Measurements from ENCODE around the gene RNF4. TPM values are rescaled to one million over a fixed set of nuclear protein-coding genes. Genes with fewer than 3 reads are reported as not detected.

RNF4 gene
- total and polyA plus RNA-seq, 4 donors: 14.8 to 54.7 (median 41.1) TPM

GRCh38 chr4:2432004-2432403 lies 36.9 kb upstream of the RNF4 start:
- ATAC-seq (ENCODE audit: insufficient read depth, low FRiP score) (no peak), DNase-seq (no peak)
- Histone ChIP-seq H3K27ac (ENCODE audit: low read depth in 1 of 2, low read length in 1 of 2) (no peak overlapping the region), H3K4me3 (no peak overlapping the region), H3K4me1 (ENCODE audit: control insufficient read depth in 5 of 5, insufficient read depth in 5 of 5, low read length in 5 of 5) (no peaks in the 10 kb centered on the region), H3K36me3 (ENCODE audit: control insufficient read depth in 4 of 4, insufficient read depth in 4 of 4, low read length in 4 of 4) (no peaks in the 10 kb centered on the region), H3K9ac (ENCODE audit: insufficient read depth in 1 of 2, low read length in 2 of 2) (no peak overlapping the region), H3K9me3 (ENCODE audit: control insufficient read depth in 4 of 4, insufficient read depth in 3 of 4, low read length in 3 of 4) (peaks cover 0 to 2% (median 0%) of the 10 kb centered on the region in 4 donors), H3K27me3 (ENCODE audit: control insufficient read depth in 3 of 3, insufficient read depth in 3 of 3, low read length in 2 of 3) (no peaks in the 10 kb centered on the region)
- no peak for TF ChIP-seq CTCF (IDR thresholded peaks at IDR 0.05; ENCODE audit: control extremely low read depth, extremely low read depth)

- Histone ChIP-seq H3K36me3 (ENCODE audit: control insufficient read depth in 4 of 4, insufficient read depth in 4 of 4, low read length in 4 of 4) (no peaks in the 10 kb centered on the region), H3K4me1 (ENCODE audit: control insufficient read depth in 5 of 5, insufficient read depth in 5 of 5, low read length in 5 of 5) (no peaks in the 10 kb centered on the region), H3K4me3 (no peak overlapping the region), H3K9me3 (ENCODE audit: control insufficient read depth in 4 of 4, insufficient read depth in 3 of 4, low read length in 3 of 4) (peaks cover 0 to 2% (median 0%) of the 10 kb centered on the region in 4 donors), H3K9ac (ENCODE audit: insufficient read depth in 1 of 2, low read length in 2 of 2) (no peak overlapping the region), H3K27me3 (ENCODE audit: control insufficient read depth in 3 of 3, insufficient read depth in 3 of 3, low read length in 2 of 3) (no peaks in the 10 kb centered on the region), H3K27ac (ENCODE audit: low read depth in 1 of 2, low read length in 1 of 2) (no peak overlapping the region)
- ATAC-seq (ENCODE audit: insufficient read depth, low FRiP score): no peak
- TF ChIP-seq CTCF (IDR thresholded peaks at IDR 0.05; ENCODE audit: control extremely low read depth, extremely low read depth): no peak
- WGBS, 2 donors: 65 to 74% methylated on average over 20 of the region's 20 CpGs
- no peak for DNase-seq
Measured at GRCh38 chr4:2432991-2433530, 35.8 kb upstream of the RNF4 start.

- H3K27ac ChIP-seq (ENCODE audit: low read depth in 1 of 2, low read length in 1 of 2): no peak overlapping the region
- peaks cover 0 to 2% (median 0%) of the 10 kb centered on the region in 4 donors for H3K9me3 ChIP-seq (ENCODE audit: control insufficient read depth in 4 of 4, insufficient read depth in 3 of 4, low read length in 3 of 4)
- DNase-seq (no peak), ATAC-seq (ENCODE audit: insufficient read depth, low FRiP score) (no peak)
- H3K27me3 ChIP-seq (ENCODE audit: control insufficient read depth in 3 of 3, insufficient read depth in 3 of 3, low read length in 2 of 3): no peaks in the 10 kb centered on the region
- no peak for TF ChIP-seq CTCF (IDR thresholded peaks at IDR 0.05; ENCODE audit: control extremely low read depth, extremely low read depth)
- no peaks in the 10 kb centered on the region for H3K4me1 ChIP-seq (ENCODE audit: control insufficient read depth in 5 of 5, insufficient read depth in 5 of 5, low read length in 5 of 5)
- WGBS, 2 donors: 78 to 82% methylated on average over 29 of the region's 29 CpGs
- H3K9ac ChIP-seq (ENCODE audit: insufficient read depth in 1 of 2, low read length in 2 of 2): no peak overlapping the region
- no peak overlapping the region for H3K4me3 ChIP-seq
- no peaks in the 10 kb centered on the region for H3K36me3 ChIP-seq (ENCODE audit: control insufficient read depth in 4 of 4, insufficient read depth in 4 of 4, low read length in 4 of 4)
Measured at GRCh38 chr4:2433609-2434350, 35.1 kb upstream of the RNF4 start.
